Stromal cell of bone marrow (primary cell): Measurements from ENCODE around the gene ARMH4.

Source experiments
- DNase-seq: peaks from one replicate; pipeline ENCODE4 v3.0.0-alpha.2; 2012; ENCODE audit warnings: low read depth

ARMH4 gene

GRCh38 chr14:58152014-58152857 is at the start of gene ARMH4:
ARMH4 (minus strand) TSS chr14:58152213; CDS start chr14:58139358, 12,855 bp downstream.
- peak; percentile 74 for DNase-seq

- no peak for DNase-seq
Observed at GRCh38 chr14:58200846-58201245, 48.8 kb upstream of the ARMH4 start.

GRCh38 chr14:58200480-58200841 is 48.4 kb upstream of the ARMH4 start:
- DNase-seq, result no peak

- peak; percentile 56 for DNase-seq
Observed at GRCh38 chr14:58199726-58200479, 47.9 kb upstream of the ARMH4 start, which contains the start of gene ACTR10. ACTR10 (plus strand) TSS chr14:58200149; CDS start chr14:58200218, 69 bp downstream.

GRCh38 chr14:58198086-58198485 is 46.1 kb upstream of the ARMH4 start:
- no peak for DNase-seq

- DNase-seq, result no peak
Observed at GRCh38 chr14:58196198-58196597, 44.2 kb upstream of the ARMH4 start.

GRCh38 chr14:58193542-58193941 is 41.5 kb upstream of the ARMH4 start:
- no peak for DNase-seq

GRCh38 chr14:58191763-58192601 is 40.0 kb upstream of the ARMH4 start:
- DNase-seq, result no peak

GRCh38 chr14:58189176-58189575 is 37.2 kb upstream of the ARMH4 start:
- no peak for DNase-seq

GRCh38 chr14:58177125-58177524 is 25.1 kb upstream of the ARMH4 start:
- no peak for DNase-seq

- DNase-seq, result peak; percentile 71
Observed at GRCh38 chr14:58171090-58171489, 19.1 kb upstream of the ARMH4 start.

- no peak for DNase-seq
Observed at GRCh38 chr14:58167891-58168290, 15.9 kb upstream of the ARMH4 start.

- no peak for DNase-seq
Observed at GRCh38 chr14:58167057-58167456, 15.0 kb upstream of the ARMH4 start.

GRCh38 chr14:58166005-58166983 is 14.3 kb upstream of the ARMH4 start:
- DNase-seq, result peak; percentile 76

- no peak for DNase-seq
Observed at GRCh38 chr14:58160561-58160960, 8.5 kb upstream of the ARMH4 start.

GRCh38 chr14:58151133-58152013 is 640 bp downstream of the ARMH4 start:
- peak; percentile 6 for DNase-seq

- no peak for DNase-seq
Observed at GRCh38 chr14:58150243-58150805, 1.7 kb downstream of the ARMH4 start.

- DNase-seq, result no peak
Observed at GRCh38 chr14:58149196-58149595, 2.8 kb downstream of the ARMH4 start.

GRCh38 chr14:58146399-58146798 is 5.6 kb downstream of the ARMH4 start:
- DNase-seq, result no peak

- DNase-seq, result no peak
Observed at GRCh38 chr14:58145936-58146335, 6.1 kb downstream of the ARMH4 start.
